Measurements from ENCODE around the gene CSMD2. TPM values are rescaled to one million over a fixed set of nuclear protein-coding genes. Genes with fewer than 3 reads are reported as not detected.

The CSMD2 gene
- total and polyA plus RNA-seq, 2 of the 8 experiments (the other 6 are each of a cell fraction or from before 2014, with no cell fraction given): 7.0 to 14.7 TPM

DNA sequence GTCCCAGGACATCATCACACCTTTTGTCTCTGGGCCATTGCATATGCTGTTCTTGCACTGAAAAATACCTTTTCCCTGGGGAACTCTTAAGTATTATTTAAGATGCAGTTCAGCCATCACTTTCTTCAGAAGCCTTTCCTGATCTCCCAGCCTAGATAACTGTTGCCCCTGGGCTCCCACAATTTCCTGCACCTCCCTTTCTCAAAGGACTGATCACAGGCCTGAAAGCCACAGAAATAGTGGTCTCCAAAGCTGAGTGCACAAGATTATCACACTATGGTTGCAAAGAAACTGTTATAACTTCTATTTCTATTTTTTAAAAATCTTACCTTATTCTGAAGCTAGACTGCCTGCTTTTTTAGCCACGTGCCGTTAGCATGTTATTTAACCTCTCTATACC is 695.3 kb downstream of the CSMD2 start:
- no peak for TF ChIP-seq HDAC2 (IDR thresholded peaks at IDR 0.05; ENCODE audit: borderline replicate concordance in 1 of 2, low read depth in 2 of 2, low read length in 2 of 2)
- H4K91ac ChIP-seq (replicated peaks; ENCODE audit: insufficient read length, low read length): no peak overlapping the region
- H3K4me3 ChIP-seq (ENCODE audit: extremely low read depth in 1 of 4, insufficient read depth in 2 of 4, low read depth in 3 of 4, low read length in 4 of 4): no peak overlapping the region
- H3K23ac ChIP-seq (ENCODE audit: insufficient read length): no peak overlapping the region
- H3K23me2 ChIP-seq (ENCODE audit: low read depth, low read length): peaks cover 3% of the 10 kb centered on the region; the same call in 1 of the 2 replicates
- no peak for DNase-seq (ENCODE audit: low read depth in 1 of 2, low spot score in 2 of 2)
- H3K27ac ChIP-seq (ENCODE audit: low read depth, low read length): no peak overlapping the region
- H2BK5ac ChIP-seq (ENCODE audit: low read depth, low read length): no peak overlapping the region
- no peak overlapping the region for H2BK20ac ChIP-seq (ENCODE audit: low read length)
- no peak overlapping the region for H3K18ac ChIP-seq (ENCODE audit: extremely low read depth, low read length)
- no peak overlapping the region for H2BK120ac ChIP-seq (replicated peaks; ENCODE audit: low read depth, low read length)
- H3K9ac ChIP-seq (replicated peaks in 1 of 4; ENCODE audit: extremely low read depth in 1 of 4, low read depth in 3 of 4, low read length in 3 of 4): no peak overlapping the region
- H3K27me3 ChIP-seq (replicated peaks in 1 of 4; ENCODE audit: control insufficient read depth in 3 of 4, extremely low read depth in 1 of 4, insufficient read depth in 3 of 4, low read length in 3 of 4): no peaks in the 10 kb centered on the region; a peak in 1 of 7 replicates
- no peak overlapping the region for H2BK12ac ChIP-seq (ENCODE audit: low read depth, low read length)
- no peak for FAIRE-seq
- peaks cover 0 to 7% (median 2%) of the 10 kb centered on the region in 4 experiments; a peak in 3 of 7 replicates for H3K4me1 ChIP-seq (replicated peaks in 1 of 4; ENCODE audit: control insufficient read depth in 3 of 4, insufficient read depth in 4 of 4, low read length in 3 of 4)
- 95% methylated on average over 2 of the region's 2 CpGs; no CpG with 5 or more reads in 1 of the 2 experiments for WGBS, 2 experiments (ENCODE audit: extremely low coverage in 1 of 2, insufficient coverage in 1 of 2, insufficient read length in 1 of 2, insufficient replicate concordance in 2 of 2, low coverage in 1 of 2, low lambda C conversion rate in 2 of 2, missing lambda C conversion rate in 1 of 2)
- no peak overlapping the region for H2AFZ ChIP-seq (ENCODE audit: low read length)
- CTCF ChIA-PET (ENCODE audit: partially characterized antibody): interaction anchor here (0.8 to 7.6 kb wide), 14 partner anchors 11 to 374 kb away, joined by 3 to 76 read pairs (median 4); no protein-coding TSS in a partner anchor
- H3K9me3 ChIP-seq (ENCODE audit: insufficient read depth in 2 of 2, low read depth in 1 of 2, low read length in 1 of 2): no peaks in the 10 kb centered on the region
- no peaks in the 10 kb centered on the region for H4K20me1 ChIP-seq (replicated peaks in 1 of 2; ENCODE audit: control insufficient read depth in 1 of 2, insufficient read depth in 2 of 2, low read length in 2 of 2)
- no peak overlapping the region for H3K56ac ChIP-seq (replicated peaks; ENCODE audit: insufficient read length, low read depth, low read length)
- H2BK15ac ChIP-seq (ENCODE audit: low read length): no peak overlapping the region
- POLR2A ChIA-PET (ENCODE audit: partially characterized antibody): interaction anchor here (0.6 kb wide), 1 partner anchor 68 kb away, joined by 3 read pairs; no protein-coding TSS in a partner anchor
- H2AK5ac ChIP-seq (ENCODE audit: low read depth, low read length): no peak overlapping the region
- no peaks in the 10 kb centered on the region for H3K36me3 ChIP-seq (ENCODE audit: control insufficient read depth in 2 of 4, insufficient read depth in 4 of 4, low read length in 3 of 4)
- H3K14ac ChIP-seq (ENCODE audit: insufficient read length): no peak overlapping the region
- no peak overlapping the region for H4K5ac ChIP-seq (ENCODE audit: insufficient read length, low read depth, low read length)
- no peak overlapping the region for H3K4me2 ChIP-seq (ENCODE audit: insufficient read depth in 1 of 2, low read depth in 2 of 2, low read length in 2 of 2)
- H3K4ac ChIP-seq (replicated peaks; ENCODE audit: insufficient read length, low read depth, low read length): no peak overlapping the region
- no peaks in the 10 kb centered on the region for H3K79me2 ChIP-seq (ENCODE audit: control insufficient read depth in 1 of 2, insufficient read depth in 2 of 2, low read length in 2 of 2)
- no peaks in the 10 kb centered on the region for H3K79me1 ChIP-seq (ENCODE audit: low read depth, low read length)
- H4K8ac ChIP-seq (ENCODE audit: extremely low read depth, insufficient read depth, low read length): no peak overlapping the region
